Measurements from ENCODE around the gene MYL10.
"Not testable (repeated sequence)": the region's sequence is repeated elsewhere in the genome, so short reads cannot be mapped to it uniquely, and the experiment has no call there.

The MYL10 gene

GRCh38 chr7:101650579-101651081 is 21.5 kb upstream of the MYL10 start:
- no peak for DNase-seq

GRCh38 chr7:101647876-101648275 is 18.8 kb upstream of the MYL10 start:
- not testable (repeated sequence) for DNase-seq

GRCh38 chr7:101645951-101646350 is 16.9 kb upstream of the MYL10 start:
- no peak for DNase-seq

GRCh38 chr7:101644879-101645278 is 15.8 kb upstream of the MYL10 start:
- no peak for DNase-seq

- DNase-seq: not testable (repeated sequence)
These were observed 10.0 kb upstream of the MYL10 start for GRCh38 chr7:101639127-101639526.

- DNase-seq: no peak
These were observed 7.9 kb upstream of the MYL10 start for GRCh38 chr7:101636822-101637623.

- DNase-seq: no peak
These were observed 6.4 kb upstream of the MYL10 start for GRCh38 chr7:101635484-101635883.

GRCh38 chr7:101634196-101634717 is 5.2 kb upstream of the MYL10 start:
- no peak for DNase-seq

- no peak for DNase-seq
These were observed 4.4 kb upstream of the MYL10 start for GRCh38 chr7:101633511-101633910.

- no peak for DNase-seq
These were observed 3.5 kb upstream of the MYL10 start for GRCh38 chr7:101632641-101633040.

- DNase-seq: no peak
These were observed 2.2 kb upstream of the MYL10 start for GRCh38 chr7:101631224-101631714.

- DNase-seq: no peak
These were observed 1.5 kb upstream of the MYL10 start for GRCh38 chr7:101630591-101630990.

GRCh38 chr7:101628522-101628921 is 574 bp downstream of the MYL10 start:
- no peak for DNase-seq

- DNase-seq: no peak
These were observed 2.3 kb downstream of the MYL10 start for GRCh38 chr7:101626758-101627157.

- DNase-seq: no peak
These were observed 2.9 kb downstream of the MYL10 start for GRCh38 chr7:101626069-101626671.

- DNase-seq: no peak
These were observed 3.9 kb downstream of the MYL10 start for GRCh38 chr7:101625031-101625791.

- no peak for DNase-seq
These were observed 4.7 kb downstream of the MYL10 start for GRCh38 chr7:101624246-101625001.

GRCh38 chr7:101622609-101623173 is 6.4 kb downstream of the MYL10 start:
- DNase-seq: no peak

GRCh38 chr7:101620991-101621390 is 8.1 kb downstream of the MYL10 start:
- DNase-seq: no peak

- DNase-seq: no peak
These were observed 8.7 kb downstream of the MYL10 start for GRCh38 chr7:101620395-101620794.

GRCh38 chr7:101618916-101619315 is 10.2 kb downstream of the MYL10 start:
- DNase-seq: no peak

GRCh38 chr7:101618207-101618839 is 10.8 kb downstream of the MYL10 start:
- DNase-seq: no peak
